Non-pigmented ciliary epithelial cell (primary cell): ENCODE measurements around the gene GPC3.

Source experiments
- DNase-seq: peaks from one replicate; pipeline ENCODE4 v3.0.0-alpha.2; 2010; ENCODE audit warnings: low read depth

GPC3 gene

DNA sequence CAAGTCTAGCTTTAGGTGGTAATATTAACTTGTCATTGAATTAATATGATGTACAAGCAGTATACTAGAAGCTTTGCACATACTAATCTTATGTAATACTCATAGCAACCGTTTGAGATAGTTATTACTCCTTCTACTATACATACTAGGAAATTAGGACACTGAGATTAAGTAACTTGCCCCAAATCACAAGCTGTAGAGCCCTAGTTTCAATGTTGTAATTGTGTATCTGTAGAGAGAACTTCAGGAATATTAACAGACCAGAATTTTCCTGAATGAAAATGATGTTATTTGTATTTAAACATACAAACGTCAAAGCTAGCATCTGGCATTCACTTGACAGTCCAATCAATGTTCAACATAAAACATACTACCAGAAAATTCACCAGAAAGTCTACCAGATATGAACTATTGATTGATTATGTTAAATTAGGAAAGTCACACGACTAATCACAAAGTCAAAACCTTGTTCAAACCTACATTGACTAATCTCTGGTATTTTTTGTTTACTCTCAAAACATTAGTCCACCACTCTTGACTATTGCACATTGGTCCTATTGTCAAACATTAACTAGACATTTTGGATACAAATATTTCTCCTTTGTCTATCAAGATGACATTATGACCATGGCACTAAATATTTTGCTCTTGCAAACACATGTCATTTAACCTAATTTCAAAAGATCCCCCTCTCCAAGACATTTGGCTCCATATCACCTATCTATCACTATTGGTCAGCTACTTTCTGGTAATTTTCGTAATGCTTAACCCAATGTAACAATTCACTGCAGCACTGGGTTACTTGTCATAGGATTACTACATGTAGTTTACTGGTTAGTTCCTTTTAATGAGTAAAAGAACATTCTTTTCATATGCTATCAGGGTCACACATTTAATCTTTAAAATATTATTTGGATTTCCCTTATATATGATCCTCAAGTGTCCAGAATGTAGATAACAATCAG lies 100.7 kb downstream of the GPC3 start:
- no peak for DNase-seq

DNA sequence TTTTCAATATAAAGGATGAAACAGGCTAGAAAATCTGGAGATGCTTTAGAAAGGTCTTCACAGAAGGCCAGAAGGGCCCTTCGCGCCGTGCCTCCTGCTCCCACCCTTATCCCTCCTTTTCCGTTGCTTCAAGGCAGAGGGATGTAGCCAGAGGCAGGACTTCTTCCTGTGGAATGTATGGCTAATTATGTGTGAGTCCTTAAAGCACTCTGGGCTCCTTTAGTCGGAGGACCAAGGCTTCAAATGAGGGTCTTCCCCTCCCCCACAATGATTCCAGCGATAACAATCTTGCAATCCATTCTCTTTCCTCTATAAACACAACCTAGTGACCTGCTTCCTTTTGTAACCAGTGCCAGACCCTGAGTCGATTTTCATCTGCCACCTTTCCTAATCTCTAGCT lies 103.5 kb downstream of the GPC3 start:
- DNase-seq: no peak

DNA sequence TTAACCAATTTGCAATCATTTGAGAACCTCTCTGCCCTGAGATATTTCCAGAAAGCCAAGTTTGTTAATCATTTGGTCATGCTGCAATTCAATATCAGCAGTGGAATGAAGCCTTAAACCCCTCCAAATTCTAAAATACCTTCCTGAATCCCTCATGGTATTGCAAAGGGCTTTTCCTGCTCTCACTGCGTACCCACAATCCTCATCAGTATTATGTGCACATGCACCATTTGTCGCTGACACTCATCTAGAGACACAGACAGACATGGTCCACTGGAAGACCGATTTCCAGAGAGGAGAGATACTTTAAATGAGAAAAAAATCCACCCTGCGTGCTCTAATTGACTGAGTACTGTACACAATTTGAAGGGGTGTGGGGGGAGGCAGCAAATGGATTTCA lies 104.4 kb downstream of the GPC3 start:
- no peak for DNase-seq

DNA sequence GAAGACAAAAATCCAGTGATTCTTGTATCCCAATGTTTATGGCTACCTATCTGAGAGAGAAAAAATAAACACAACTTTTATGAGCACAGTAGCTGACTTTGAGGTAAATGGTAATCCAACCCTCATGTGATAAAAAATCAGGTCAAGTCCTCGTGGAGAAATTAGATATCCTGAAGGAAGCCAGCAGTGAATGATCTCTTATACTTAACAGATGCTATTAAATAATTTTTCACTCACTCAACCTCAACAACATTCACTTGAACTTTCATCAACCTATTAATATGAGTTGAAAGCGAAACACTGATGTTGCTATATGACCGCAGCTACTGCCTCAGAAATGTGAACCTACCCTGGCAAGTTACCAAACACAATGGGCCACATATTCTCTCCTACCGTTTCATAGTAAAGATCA lies 105.4 kb downstream of the GPC3 start:
- DNase-seq: no peak

DNA sequence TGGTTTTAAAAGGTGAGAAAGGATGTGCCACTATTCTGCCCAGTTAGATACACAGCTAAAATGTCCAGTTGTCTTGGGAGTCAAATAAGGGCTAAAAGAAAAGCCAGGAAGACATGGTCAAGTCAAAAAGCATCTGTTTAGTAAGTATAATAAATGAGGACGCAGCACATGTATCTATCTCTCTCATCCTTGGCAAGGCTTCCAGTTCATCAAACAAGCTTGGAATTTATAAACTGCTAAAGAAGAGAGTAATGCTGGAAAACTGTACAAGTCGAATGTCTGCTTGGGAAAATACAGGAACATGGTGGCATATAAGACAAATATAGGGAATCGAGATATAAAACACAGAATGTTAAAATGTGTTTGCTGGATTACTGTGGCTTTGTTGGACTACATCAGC lies 106.7 kb downstream of the GPC3 start:
- DNase-seq: no peak

DNA sequence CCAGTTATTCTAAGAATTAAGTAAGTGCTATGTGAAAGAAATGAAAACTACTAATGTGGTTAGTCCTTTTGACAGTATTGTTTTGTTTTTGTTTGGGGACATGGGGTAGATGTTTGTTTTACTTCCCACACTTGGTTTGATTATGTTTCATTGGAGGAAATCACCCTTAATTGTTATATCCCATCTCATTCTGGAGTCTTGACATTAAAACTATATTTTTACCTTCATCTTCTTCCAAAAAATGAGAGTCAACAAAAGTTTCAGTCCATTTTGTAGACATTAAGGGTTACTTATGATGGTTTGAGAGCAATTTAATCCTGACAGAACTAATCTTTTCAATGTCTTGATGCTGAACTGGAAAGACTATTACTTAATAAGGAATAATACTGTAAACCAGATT lies 108.7 kb downstream of the GPC3 start:
- no peak for DNase-seq

DNA sequence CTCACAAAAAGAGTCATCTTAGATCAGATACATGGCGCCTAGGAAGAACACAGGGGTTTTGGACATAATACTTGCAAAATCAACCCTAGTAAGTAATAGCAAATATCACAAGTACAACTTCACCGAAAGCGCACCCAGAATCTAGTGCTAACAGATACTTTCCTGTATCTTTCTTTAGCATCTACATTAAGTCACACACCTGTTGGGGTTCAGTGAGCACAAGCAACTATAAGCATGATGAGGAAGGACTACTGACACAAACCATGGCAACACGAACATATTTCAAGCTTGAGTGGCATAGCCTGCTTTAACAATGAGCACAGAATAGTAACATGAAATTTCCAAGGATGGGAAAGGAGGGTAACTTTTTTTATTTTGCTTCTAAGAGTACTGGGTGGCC lies 116.1 kb downstream of the GPC3 start:
- no peak for DNase-seq

DNA sequence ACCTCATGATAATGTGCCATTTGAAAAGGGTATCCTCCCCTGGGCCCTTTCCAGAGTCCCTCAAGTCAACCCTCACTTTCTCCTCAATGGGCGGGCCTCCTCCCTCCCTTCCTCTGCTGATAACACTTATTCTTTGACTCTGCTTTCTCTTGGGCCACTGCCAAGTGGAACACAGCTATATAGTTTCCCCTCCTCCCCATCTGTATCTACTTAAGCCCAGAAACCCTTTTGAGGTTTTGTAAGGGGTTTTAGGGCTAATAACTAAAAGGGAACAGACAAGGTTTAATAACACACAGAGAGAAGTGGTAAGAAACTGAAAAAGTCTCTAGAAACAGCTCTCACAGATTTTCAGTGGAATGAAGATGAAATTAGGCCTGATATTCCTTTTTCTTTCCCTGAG lies 116.7 kb downstream of the GPC3 start:
- no peak for DNase-seq

DNA sequence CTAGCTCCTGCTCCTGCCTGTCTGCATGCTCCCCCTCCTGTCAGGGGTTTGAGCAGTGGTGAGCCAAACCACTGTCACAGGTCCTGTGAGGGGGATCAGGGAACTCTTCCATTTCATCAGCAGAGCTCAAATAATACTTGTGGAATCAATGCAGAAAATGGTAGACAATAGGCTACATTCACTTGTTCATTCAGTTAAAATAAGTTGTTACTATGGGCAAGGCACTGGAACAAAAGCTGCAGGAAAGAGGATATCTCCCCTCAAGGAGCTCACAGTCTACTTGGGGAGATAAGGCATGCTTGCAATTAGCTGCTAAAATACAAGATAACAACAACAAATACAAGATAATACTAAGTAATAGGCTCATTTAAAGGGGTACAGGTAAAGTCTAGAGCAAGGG lies 117.1 kb downstream of the GPC3 start:
- no peak for DNase-seq

DNA sequence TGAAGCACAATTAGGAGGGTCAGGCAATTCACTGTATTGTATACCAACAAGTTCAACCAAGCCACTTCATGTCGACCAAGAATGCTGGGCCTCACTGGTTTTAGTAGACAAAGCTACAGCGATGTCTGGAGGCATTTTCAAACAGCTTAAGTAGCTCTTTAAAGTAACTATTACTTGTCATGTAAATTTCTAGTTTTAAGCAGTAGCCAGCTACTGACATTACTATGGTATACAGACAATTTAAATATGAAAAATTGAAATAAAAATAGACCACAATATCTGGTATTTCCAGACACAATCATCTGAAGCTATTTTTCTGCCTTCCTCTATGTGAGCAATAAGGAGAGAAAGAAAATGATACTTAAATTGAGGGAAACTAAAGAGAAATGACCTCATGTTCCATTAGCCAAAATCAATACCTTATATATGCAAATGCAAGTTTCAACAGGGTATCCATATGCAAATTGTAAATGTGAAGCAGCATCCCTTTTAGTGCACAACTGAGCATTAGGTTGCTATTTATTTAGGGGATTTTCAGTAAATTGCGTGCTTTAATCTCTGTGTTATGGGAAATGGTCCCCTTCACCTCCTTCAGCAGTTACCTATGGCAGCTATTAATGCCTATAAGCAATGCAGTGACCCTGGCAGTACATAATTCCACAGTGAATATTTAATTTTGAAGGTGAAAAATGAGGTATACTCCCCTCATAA lies 119.5 kb downstream of the GPC3 start:
- no peak for DNase-seq

DNA sequence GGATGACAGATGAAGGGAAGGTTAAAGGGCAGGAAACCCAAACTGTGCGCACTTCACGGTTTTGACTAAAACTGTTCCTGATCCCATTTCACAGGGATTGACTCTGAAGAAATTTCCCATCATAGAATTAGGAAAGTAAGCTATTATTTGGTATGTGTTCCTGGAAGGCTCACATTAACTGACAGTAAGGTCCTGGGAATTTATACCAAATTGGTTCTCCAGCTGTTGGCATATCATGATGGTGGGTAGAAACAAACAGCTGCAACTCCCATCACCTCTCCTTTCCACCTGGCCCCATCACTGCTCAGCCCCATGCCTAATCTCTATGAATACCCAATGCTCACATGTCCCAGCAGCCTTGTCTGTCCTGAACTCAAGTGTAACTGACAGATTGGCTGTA lies 121.2 kb downstream of the GPC3 start:
- DNase-seq: no peak

DNA sequence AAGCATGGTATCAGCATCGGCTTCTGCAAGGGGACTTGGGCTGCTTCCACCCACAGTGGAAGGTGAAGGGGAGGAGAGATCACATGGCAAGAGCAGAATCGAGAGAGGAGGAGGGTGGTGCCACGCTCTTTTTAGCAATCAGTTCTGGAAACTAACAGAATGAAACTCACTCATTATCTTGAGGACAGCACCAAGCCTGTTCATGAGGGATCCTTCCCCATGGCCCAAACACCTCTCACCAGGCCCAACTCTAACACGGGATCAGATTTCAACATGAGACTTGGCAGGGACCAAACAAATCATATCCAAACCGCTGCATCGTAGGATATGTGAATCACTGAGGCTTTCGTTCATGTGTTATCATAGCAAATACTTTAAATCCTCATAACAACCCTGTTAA lies 125.5 kb downstream of the GPC3 start:
- DNase-seq: no peak

DNA sequence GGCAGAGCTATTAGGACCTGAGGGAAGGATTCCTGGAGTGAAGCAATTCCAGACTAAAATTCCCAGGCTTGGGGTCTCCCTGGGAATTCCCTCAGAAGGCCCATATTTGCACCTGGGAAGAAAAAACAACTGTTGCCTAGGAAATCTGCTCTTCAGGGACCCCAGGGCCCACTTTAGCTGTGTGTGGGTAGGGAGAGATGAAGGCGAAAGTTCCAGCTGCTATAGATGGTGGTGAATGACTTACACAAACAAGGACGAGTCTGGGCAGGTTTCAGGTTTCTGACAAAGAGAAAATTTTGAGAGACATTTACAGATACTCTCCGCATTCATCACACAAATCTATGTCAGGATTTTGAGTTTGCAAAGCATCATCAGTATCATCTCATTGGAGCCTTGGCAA lies 126.1 kb downstream of the GPC3 start:
- DNase-seq: no peak

DNA sequence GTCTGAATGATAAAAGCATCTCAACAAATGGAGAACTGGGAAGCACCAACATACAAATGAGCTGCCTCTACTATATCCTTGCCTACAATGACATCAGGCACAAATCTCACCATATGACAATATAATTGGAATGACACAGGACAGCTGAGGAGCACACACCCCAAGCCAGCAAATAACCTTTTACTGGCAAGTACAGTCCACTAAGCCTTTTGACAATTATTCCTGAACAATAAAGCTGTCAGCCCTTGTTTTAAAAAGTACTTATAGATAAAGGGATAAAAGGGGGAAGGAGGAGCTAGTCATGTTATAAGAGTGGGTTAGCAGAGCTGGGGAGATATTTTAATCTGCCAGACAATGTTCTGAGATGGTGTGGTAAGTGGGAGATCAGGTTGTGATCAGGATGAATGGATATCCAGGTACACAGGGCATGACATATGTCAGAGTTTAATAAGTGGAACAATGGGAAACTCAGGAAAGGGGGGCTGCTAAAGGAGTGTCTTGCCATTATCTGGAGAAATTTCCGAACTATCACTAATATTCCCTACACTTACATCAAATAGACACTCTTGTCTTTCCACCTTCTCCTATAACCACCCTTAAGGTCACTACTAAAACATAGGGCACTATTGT lies 127.6 kb downstream of the GPC3 start:
- no peak for DNase-seq

DNA sequence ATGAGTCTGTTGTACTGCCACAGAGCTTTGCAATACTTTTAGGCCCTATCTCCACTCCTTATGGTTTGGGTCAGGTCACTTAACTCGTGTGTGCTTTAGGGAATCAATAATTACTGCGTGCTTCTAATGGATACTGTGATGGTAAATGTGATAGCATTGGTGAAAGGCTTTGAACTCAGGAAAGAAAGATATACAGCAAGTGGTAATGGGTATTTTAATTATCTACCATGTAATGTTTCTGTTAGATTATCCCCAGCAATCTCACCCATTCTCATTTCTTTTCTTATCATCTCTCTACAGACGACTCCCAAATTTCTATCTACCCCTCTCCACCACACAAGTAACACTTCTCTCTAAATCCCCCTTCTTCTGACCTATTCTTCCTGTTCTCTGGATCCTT lies 128.6 kb downstream of the GPC3 start:
- no peak for DNase-seq

DNA sequence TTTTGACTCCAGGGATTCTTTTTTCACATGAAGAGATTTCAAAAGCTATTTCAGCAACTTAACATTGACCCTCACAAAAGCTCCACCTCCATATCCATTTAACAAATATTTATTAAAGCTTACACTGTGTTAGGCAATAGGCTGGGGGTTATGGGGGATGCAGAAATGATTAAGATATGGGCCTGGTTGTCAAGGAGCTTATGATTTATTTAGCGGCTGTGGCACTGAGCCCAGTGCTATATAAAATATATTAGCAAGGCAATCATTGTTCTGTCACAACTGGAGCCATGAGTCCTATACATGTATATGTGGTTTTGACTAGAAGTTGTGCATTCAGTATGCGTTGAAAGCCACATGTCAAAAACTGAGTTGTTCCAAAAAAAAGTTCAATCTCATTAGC lies 131.1 kb downstream of the GPC3 start:
- DNase-seq: no peak

DNA sequence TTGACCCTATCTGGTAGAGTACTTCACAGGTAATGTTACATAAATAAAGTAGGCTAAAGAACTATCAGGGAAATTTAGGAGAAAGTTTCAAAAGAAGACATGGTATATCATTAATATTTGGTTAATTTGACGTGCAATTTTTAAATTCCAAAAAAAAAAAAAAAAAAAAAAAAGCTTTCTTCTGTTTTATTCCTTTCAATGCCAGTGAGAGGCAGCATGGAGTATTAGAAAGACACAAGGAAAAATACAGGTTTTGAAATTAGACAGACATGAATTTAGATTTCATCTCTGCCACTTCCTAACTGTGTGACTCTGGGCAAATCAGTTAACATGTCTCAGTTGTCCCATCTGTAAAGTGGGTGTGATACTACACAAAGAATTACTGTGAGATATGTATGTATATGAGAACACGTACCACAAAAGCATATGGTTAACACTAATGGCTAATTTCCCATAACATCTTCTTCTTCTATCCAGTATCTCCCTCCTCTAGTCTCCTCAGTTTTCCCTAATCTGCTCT lies 132.5 kb downstream of the GPC3 start:
- DNase-seq: no peak

DNA sequence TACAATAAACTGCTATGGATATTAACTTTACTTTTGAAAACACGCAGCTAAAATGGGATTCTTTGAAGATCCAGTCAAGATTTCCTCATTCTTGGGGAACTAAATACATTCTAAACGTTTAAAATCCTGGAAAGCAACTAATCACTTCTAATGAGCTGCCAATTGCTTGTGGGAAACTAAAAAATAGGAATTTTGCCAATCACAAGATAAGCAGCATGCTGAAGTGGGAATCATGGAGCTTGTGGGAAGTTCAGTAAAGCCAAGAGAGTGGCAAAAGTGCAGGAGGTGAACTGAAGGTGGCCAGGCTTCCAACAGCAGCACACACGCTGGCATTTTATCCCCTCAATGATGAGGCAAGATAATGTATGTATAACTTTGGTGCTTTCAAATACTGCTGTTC lies 133.0 kb downstream of the GPC3 start:
- no peak for DNase-seq

DNA sequence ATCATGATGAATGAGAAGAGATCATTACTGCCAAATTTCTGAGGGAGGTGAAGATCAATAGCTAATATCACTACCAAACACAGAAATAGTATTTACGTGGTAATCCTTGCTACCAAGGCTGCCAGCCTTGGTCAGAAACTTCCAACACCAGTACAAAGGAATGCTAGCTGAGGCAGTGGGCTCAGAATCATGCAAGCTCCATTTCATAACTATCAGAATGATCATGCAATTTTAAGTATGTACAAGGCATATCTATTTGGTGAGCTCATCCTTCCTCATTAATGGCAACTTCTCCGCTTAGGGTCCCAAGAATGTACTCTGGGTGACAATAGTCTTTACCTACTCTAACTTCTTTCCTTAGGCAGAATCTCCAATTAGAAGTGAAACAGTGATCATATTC lies 135.0 kb downstream of the GPC3 start:
- no peak for DNase-seq

DNA sequence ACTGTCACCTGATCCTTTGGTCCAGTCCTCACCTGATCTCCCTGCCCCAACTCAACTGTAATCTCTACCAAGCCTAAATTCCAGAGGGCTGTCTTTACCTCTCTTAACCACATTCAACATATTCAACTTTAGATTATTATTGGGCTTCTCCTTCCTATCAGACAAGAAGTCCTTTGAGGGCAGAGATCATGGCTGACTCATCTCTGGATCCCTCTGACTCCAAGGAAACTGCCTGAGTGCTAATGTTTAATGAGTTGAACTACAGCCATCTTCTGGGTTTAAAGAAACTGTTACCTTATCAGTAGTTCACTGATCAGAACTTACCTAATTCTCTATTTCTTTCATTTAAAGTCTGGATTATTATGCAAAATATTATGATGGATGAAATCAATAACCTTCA lies 135.7 kb downstream of the GPC3 start:
- DNase-seq: no peak

DNA sequence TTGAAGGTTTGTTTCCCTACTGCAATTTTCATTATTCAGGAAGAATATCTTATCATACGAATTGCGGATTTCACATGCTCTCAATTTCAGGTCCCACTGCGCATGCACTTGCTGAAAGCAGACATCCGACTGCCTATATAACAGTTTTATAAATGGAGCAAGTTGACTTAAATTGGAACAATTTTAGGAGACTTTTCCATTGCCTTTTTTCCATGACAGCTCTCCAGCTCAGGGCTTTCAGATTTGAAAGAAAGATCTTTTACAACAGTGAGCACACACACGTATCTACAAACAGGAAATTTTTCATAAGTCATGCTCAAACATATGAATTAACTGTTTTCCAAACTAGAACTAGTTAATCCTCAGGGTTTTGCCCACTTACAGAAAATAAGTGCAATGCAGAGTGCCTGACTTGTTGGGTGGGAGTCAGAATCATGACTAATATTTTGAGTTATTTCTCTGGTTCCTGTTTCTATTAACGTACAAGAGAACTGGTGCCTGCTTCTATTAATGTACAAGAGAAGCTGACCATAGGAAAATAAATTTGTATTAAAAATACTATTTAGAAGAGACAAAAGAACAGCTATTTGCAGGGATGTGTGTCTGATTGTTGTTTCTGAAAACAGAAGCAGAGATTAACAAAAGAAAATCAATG lies 137.9 kb downstream of the GPC3 start:
- no peak for DNase-seq

DNA sequence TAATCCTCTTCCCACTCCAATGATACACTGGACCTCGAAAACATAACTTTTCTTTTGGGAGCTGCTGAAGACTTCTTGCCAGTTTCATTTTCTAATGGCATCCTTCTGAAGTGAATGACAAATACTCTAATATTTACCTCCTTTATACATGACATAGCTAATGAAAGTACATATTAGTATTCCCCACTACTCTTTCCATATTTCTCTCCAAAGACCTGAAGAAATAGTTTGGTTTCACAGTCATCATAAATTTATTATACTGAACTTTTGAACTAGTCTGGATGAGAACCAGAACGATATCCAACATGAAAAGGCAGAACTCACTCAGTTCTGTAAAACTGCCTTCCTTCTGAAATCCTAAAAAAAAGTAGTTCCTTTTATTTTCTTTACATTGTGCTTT lies 139.1 kb downstream of the GPC3 start:
- no peak for DNase-seq
